ENCODE measurements around the gene TFE3.

- TF ChIP-seq POLR2A (IDR thresholded peaks at IDR 0.05) (no peak), CTCF (IDR thresholded peaks at IDR 0.05 in 4 of 5, conservative IDR thresholded peaks at IDR 0.05 in 1 of 5) (no peak)
Measured at GRCh38 chrX:49043987-49044281, 777 bp upstream of the TFE3 start.

Measured in gastrocnemius medialis (tissue), 4 donors.